HG03066 (cell line): ENCODE results near the gene ANXA10.
"Not testable (repeated sequence)": the region's sequence is repeated elsewhere in the genome, so short reads cannot be mapped to it uniquely, and the experiment has no call there.

Source experiments
- ATAC-seq: cut with Tn5 transposase; IDR thresholded peaks from one replicate; pipeline ENCODE4 v1.9.1; 2021; ENCODE audit warnings: low read depth; ENCODE audit not compliant: unreplicated experiment

The ANXA10 gene

DNA sequence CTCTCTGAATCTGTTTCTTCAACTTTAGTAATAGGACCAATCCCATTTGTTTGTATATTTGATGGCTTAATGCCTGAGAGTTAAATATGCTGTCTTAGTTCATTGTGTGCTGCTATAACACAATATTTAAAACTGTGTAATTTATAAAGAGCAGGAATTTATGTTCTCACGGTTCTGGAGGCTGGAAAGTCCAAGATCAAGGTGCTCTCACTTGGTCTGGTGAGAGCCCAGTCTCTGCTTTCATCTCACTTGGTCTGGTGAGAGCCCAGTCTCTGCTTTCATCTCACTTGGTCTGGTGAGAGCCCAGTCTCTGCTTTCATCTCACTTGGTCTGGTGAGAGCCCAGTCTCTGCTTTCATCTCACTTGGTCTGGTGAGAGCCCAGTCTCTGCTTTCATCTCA is 20.7 kb downstream of the ANXA10 start:
- ATAC-seq, result not testable (repeated sequence)

DNA sequence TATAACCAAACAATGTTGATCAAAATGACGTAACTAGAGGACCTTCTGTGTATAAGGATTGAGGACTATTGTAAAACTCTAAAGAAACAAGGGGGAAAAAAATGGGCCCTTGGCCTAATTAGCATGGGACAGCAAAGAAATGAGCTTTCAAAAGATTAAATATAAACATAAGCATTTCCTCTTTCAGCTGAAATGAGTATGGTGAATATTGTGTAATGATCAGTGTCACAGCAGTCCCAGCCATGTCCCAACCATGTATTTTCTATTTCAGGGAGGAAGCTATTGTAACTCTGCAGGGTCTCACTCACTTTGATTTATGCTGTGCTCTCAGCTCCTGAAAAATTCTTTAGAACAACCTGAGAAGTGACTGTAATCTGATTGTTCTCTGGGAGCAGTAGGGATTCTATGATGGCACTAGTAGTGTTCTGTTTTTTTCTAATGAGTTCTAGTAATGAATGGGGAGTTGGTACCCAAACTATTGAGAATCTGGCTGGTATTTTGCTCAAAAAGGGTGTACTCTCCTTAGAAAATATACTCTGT is 25.8 kb downstream of the ANXA10 start:
- ATAC-seq, result no peak

DNA sequence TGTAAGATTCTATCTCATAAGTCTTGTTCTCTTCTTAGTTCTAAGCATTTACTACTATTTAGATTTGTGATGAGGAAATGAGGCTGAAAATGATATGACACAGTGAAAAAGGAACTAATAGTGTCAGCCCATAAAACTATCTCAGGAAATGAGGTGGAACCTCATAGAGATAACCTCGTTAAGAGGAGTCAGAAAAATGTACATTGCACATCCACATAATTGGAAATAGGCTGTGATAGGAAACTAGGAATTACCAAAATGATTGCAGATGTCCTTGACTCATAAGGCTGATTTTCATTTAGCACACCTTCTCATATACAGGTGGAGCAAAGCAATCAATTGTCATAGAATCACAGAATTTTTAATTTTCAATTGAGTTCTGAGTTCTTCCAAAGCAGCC is 26.8 kb downstream of the ANXA10 start:
- no peak for ATAC-seq

DNA sequence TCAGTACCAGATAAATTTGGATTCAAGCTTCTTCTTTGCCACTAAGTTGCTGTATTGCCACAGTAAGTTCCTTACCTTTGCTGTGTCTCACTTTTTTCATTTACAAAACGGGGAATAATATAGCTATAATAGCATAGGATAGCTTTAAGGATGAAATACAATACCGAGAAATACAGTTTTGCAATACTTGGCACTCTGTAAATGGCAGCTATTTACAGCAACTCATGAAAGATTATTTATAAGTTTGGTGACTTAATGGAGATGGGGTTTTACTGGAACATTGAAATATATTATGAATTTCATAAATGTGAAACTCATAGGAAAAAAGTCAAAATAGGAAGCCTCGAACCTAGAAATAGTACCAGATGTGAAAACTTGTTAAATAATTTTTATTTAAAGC is 27.6 kb downstream of the ANXA10 start:
- ATAC-seq, result no peak

DNA sequence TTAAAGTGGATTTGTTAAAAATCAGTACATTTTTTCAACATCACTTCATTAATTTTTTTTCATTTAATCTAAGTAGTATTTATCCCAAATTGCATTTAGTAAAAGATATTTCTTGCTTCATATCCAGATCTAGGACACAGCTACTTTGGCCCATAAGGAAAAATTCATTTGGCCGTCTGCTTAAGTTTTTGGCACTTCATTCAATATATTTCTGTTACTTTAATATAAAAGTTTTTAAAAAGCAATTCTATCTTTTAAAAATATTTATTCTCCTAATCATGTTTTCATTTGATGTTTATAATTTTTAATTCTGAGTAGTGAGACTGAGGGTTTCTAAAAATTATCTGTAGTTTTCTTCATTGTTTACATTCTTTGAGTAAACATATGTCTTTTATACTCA is 28.5 kb downstream of the ANXA10 start:
- ATAC-seq, result no peak

DNA sequence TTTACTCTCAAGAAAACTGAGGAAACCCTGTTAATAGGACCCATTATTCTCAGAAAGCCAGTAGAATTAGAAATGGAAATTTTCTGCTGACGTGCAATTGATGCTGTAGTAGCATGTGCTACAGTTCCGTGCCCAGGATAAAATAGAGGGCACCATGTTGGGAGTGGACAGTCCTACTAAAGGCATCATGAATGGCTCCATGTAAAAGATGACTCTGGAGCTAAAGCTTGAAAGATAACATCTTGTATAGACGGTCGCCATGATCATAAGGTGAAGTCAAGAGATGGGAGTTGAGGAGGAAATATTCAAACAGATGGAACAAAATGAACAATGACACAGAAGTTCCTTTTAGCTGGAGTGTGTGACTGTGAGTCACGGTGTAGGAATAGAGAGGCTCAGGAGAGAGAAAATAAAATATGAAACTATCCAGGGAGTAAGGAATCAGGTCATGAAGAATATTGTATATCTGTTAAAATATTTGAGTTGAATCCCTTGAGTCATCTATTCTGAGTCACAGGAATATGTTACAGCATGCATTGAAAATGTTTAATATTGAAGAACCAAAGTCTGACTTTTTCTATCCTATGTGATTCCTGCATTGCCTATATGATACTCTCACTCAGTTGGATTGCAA is 31.8 kb downstream of the ANXA10 start:
- no peak for ATAC-seq

DNA sequence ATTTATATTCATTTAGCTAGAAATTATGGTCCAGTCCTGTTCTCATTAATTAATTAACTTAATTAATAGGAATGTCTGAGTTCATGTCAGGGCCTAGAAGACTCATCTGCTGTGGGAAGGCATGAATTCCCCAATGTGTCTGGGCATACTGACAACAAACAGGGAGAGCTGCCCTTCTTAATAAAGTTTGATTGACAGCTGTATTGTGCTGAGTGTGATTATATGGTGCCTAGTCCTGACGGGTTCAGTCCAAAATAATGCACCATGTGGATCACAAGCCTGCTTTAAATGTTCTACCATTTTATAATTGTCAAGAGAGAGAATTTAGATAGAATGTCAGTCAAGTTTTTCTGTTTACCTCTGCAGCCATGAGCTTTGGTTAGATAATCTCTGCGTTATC is 34.6 kb downstream of the ANXA10 start:
- no peak for ATAC-seq

DNA sequence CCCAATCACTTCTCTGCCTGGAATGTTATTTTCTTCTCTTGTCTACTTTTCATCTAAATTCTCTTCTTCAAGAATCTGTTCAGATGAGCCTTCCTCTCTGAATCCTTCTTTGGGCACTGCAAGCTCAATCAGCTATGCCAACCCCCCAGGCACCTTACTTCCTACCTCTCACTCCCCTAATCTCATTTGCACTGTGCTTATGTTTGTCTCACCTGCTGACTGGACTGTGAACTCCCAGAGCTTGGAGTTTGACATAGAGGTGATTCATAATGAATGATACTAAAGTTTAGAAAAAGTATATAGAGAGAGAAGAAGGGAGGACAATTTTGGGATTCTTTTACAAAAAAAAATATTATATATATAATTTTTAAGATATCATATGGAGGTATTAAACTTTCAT is 36.3 kb downstream of the ANXA10 start:
- no peak for ATAC-seq

DNA sequence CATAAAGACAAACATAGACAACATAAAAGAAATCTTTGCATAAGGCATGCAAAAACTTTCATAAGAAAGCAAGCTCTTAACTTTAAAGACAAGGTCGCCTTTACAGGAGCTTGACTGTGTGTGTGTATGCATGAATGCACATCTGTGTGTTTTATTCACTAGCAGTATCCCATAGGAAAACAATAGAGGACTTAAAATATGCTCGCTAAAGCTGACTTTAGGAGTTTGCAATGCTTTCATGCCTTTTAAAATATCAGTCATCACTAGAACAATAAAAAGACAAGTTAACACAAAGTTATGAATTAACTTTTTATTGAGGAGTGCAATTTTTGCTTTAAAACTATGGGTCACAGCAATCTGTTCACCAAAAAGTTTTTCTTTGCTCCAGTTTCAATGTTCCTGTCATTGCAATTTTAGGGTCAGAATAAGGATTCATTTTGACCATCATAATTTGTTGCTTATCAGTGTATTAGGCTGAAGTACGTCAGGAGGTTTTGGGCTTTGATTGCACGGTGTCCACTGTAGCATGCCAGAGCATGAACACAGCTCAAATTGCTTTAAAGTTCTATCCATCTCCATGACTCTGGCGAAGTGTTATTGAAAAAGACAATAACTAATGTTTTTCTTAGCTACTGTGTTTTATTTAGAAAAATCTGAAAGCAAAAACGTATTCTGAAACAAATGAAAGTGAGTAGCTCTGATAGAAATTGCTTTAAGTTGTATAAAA is 36.9 kb downstream of the ANXA10 start:
- ATAC-seq, result no peak

DNA sequence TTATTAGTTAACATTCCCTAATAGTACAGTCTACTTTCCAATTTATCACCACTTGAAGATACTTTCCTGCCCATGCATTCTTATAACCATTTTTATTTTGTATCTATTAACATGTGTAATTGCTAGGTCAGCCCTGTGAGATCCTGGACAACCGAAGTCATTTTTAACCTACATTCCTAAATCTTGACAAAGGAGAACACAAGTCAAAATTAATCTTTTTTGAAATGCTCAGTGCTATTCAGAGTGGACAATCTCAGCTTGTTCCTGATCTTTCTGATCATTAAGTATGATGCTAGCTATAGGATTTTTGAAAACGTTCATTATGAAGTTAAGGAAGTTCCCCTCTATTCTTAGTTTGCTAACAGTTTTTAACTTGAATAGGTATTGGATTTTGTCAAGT is 37.5 kb downstream of the ANXA10 start:
- no peak for ATAC-seq

DNA sequence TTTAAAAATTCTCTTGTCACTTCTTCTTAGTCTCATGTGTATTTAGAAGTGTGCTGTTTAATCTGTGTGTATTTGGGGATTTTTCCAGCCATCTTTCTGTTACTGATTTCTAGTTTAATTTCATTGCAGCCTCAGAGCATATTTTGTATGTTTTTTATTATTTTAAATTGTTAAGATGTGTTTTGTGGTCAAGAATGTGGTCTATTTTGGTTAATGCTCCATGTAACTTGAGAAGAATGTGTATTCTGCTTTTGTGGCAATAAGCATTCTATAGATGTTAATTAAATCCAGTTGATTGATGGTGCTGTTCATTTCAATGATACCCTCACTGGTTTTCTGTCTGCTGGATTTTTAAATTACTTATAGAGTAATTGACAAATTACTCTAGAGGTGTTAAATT is 38.9 kb downstream of the ANXA10 start:
- ATAC-seq, result no peak

DNA sequence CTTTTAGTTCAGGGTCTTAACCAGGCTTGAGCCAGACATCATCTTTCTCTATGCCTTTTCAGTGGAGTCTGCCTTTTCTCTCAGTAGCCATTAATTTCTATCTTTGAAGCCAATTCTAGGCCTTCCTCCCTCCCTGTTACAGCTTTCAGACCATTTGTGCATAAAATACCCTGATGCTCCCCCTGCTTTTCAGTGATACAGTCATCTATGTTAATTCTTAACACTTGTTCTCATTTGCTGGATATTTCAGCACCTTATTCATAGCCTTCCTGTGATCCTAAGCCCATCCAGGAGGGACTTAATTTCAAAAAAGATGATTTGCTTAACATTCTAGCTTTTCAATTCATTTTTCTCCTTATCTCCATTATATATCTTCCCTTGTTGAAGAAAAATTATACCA is 42.3 kb downstream of the ANXA10 start:
- no peak for ATAC-seq

DNA sequence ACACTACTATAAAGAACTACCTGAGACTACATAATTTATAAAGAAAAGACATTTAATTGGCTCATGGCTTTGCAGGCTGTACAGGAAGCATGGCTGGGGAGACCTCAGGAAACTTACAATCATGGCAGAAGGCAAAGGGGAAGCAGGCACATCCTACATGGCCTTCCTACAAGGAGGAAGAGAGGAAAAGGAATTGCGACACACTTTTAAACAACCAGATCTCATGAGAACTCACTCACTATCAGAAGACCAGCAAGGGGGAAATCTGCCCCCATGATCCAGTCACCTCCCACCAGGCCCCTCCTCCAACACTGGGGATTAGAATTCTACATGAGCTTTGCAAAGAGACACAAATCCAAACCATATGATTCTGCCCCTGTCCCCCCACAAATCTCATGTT is 43.5 kb downstream of the ANXA10 start:
- not testable (repeated sequence) for ATAC-seq

DNA sequence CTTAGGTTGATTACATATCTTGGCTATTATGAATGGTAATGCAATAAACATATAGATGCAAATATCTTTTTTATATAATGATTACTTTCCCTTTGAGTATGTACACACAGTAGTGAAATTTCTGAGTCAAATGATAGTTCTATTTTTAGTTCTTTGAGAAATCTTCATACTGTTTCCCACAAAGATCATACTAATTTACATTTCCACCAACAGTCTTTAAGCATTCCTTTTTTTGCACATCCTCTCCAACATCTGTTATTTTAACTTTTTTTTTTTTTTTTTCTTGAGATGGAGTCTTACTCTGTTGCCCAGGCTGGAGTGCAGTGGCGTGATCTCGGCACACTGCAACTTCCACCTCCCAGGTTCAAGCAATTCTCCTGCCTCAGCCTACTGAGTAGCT is 45.4 kb downstream of the ANXA10 start:
- ATAC-seq, result not testable (repeated sequence)

DNA sequence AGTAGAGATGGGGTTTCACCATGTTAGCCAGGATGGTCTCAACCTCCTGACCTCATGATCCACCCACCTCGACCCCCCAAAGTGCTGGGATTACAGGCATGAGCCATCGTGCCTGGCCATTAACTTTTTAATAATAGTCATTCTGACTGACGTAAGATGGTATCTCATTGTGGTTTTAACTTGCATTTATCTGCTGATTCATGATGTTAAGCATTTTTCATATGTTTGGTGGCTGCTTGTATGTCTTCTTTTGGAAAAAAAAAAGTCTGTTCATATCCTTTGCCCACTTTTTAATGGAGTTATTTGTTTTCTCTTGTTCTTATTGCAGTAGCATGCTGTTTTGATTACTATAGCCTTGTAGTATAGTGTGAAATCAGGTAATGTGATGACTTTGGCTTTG is 45.8 kb downstream of the ANXA10 start:
- no peak for ATAC-seq

DNA sequence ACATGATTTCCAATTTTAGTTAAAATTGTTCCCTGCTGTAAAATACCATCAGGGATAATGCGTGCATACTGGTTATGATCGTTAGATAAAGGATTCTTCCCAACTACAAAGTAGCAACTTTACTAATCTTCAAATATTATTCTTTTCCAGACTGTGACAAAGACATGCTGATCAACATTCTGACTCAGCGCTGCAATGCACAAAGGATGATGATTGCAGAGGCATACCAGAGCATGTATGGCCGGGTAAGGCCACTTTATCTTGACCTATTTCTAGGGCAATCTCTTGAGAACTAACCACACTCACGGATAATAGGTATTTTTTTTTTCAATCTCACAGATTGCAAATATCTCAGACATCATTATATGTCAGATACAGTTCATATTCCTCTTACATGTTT is 47.0 kb downstream of the ANXA10 start:
- no peak for ATAC-seq

DNA sequence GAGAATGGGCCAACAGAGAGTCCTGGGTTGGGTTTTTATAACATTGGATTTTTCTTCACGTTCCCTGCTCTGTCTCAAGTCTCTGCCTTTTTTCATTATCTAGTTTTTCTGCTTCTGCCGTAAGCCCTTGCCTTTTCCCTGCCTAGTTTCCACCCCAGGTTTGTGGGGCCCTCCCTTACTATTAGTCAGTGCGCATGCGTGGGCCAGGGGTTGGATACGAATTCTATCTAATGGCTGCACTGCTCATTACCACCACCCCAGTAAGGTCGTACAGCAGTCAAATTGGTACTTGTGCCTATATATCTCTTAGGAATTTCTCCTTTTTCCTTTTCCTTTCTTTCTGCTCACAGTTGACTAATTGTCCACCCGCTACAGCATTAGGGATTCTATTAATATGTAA is 49.4 kb downstream of the ANXA10 start:
- ATAC-seq, result no peak

DNA sequence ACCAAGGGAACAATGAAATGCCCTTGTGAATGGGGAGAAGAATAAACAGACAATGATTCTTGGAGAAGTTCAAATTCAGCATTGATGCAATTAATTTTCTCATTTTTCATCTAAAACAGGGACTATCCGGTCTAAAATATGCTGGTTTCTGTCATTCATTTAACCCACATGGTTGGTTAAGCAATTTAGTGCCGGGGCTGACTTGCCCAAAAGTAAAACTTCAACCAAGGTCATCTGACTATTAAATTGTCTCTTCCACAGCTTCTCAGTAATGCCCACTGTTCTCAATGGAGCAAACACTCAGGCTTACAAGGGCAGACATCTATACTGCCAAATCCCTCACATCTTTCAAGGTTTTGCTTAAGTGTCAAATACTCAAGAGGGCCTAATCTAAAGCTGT is 51.3 kb downstream of the ANXA10 start:
- ATAC-seq, result no peak

DNA sequence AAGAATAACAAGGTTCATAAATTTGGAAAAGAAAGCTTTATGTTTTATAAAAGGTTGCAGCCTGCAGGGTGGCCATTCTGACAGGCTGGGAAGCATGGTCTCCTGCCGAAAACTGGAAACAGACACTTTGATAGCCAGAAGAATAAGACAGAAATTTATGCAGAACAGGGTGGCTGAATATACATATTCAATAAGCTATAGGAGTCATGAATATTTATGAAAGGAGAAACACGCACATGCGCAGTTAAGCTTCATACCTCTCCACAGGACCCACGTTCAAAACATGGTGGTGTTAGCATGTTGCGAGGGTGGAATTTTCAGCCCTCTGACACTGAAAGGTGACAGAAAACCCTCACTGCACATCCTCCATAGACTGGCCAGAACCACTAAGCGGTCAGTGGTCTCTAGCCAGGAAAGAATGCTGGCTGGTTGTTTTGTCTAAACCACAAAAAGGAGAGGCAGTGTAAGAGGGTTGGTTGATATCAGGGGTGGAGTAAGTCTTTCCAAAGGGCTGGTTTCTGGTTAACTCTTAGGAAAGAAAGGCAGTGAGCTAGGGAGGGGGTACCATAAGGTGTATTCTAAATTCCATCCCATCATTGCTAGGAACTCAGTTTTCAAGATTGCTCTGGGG is 58.2 kb downstream of the ANXA10 start:
- no peak for ATAC-seq

DNA sequence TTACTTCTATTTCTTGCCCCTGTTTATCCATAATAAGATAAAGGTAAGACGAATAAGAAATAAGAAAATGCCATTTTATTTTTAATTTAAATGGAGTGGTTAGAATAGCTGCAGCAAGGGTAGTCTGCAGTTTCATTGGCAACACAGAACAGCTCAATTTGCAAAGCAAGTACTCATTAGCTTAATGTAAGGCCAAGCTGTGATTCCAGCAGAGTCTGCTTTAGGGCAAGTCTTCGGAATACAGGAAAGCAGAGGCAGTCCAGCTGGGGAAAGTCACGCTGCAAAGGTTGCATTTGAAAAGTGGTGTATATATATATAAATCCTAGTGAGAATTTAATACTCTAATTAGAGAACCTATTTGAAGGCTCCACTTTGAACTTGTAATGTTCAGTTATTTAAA is 59.0 kb downstream of the ANXA10 start:
- ATAC-seq, result no peak

DNA sequence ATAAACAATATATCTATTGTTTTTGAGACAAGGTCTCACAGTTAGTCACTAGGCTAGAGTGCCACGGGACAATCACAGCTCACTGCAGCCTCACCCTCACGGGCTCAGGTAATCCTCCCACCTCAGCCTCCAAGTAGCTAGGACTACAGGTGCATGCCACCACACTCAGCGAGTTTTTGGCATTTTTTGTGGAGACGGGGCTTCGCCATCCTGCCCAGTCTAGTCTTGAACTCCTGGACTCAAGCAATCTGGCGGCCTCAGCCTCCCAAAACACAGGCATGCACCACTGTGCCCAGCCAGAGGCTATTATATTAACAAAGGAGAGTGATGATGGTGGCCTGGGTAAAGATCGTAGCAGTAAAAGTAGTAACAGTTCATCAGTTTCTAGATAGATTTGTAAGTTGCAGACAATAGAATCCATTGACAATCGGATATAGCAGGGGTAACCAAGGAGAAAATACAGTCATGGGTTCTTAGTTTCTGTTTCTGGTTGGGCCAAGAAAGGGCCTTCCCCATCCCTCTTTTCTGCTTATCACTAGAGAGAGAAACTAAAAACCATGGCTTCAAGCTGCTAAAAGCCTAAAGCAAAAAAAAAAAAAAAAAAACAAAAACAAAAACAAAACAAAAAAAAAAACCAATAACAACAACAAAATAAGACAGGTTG is 60.6 kb downstream of the ANXA10 start:
- no peak for ATAC-seq
